ENCODE measurements around the gene REXO5. TPM values are rescaled to one million over a fixed set of nuclear protein-coding genes. Genes with fewer than 3 reads are reported as not detected.

The REXO5 gene
- total and polyA plus RNA-seq, 2 of the 13 experiments (the other 11 are each of a cell fraction or from before 2014, with no cell fraction given): 5.9 to 13.1 TPM

- TF ChIP-seq ZNF646 (CRISPR knock-in tag; IDR thresholded peaks at IDR 0.05) (no peak), MED13 (CRISPR knock-in tag; IDR thresholded peaks at IDR 0.05) (no peak), JUND (CRISPR knock-in tag; IDR thresholded peaks at IDR 0.05) (no peak), SMAD9 (CRISPR knock-in tag; IDR thresholded peaks at IDR 0.05) (no peak), KLF13 (CRISPR knock-in tag; IDR thresholded peaks at IDR 0.05) (no peak), HHEX (CRISPR knock-in tag; IDR thresholded peaks at IDR 0.05) (no peak), ZSCAN9 (CRISPR knock-in tag; IDR thresholded peaks at IDR 0.05; ENCODE audit: borderline replicate concordance) (no peak), EZH2 (conservative IDR thresholded peaks at IDR 0.05; ENCODE audit: low read depth, low read length) (no peak), SRSF9 (IDR thresholded peaks at IDR 0.05; ENCODE audit: borderline replicate concordance, insufficient read depth, low read depth, low read length, poor library complexity, severe bottlenecking) (no peak), BCL3 (CRISPR knock-in tag; IDR thresholded peaks at IDR 0.05) (no peak), RAD51 (IDR thresholded peaks at IDR 0.05; ENCODE audit: borderline replicate concordance) (no peak), EED (CRISPR knock-in tag; IDR thresholded peaks at IDR 0.05) (no peak), BRCA1 (CRISPR knock-in tag; IDR thresholded peaks at IDR 0.05) (no peak), ZNF660 (CRISPR knock-in tag; IDR thresholded peaks at IDR 0.05; ENCODE audit: borderline replicate concordance, low read depth) (no peak)
These were observed 88.1 kb downstream of the REXO5 start (continued) for GRCh38 chr16:20894388-20894787.

All from HepG2 (cell line).